Loucy (cell line): ENCODE measurements around the gene BRD1.

Source experiments
- H2AFZ ChIP-seq: fragments of 200-600 bp; sonication (generic); 2 replicates; pipeline ENCODE4 v1.6.0; 2016; ENCODE audit warnings: antibody characterized with exemption, mild to moderate bottlenecking, low read length, moderate library complexity
- H3F3A ChIP-seq: fragments of 200-600 bp; 2 replicates; pipeline ENCODE4 v1.6.0; 2016; ENCODE audit warnings: antibody characterized with exemption, low read depth, mild to moderate bottlenecking
- H3K27me3 ChIP-seq: fragments of 200-600 bp; sonication (generic); 2 replicates; pipeline ENCODE4 v1.6.1; 2014; ENCODE audit warnings: low read length, mild to moderate bottlenecking; ENCODE audit not compliant: insufficient read depth, poor library complexity, severe bottlenecking
- H3K36me3 ChIP-seq: fragments of 200-600 bp; sonication (generic); 2 replicates; pipeline ENCODE4 v1.6.1; 2016; ENCODE audit warnings: low read length; ENCODE audit not compliant: insufficient read depth
- H3K4me1 ChIP-seq: fragments of 200-600 bp; sonication (generic); 2 replicates; pipeline ENCODE4 v1.5.1; 2014; ENCODE audit warnings: low read length, mild to moderate bottlenecking; ENCODE audit not compliant: insufficient read depth, poor library complexity, severe bottlenecking
- H3K4me2 ChIP-seq: fragments of 200-600 bp; sonication (generic); 2 replicates; pipeline ENCODE4 v1.6.0; 2014; ENCODE audit warnings: antibody characterized with exemption, low read length, low read depth, mild to moderate bottlenecking; ENCODE audit not compliant: poor library complexity, severe bottlenecking
- H3K4me3 ChIP-seq: fragments of 200-600 bp; sonication (generic); 2 replicates; pipeline ENCODE4 v1.5.1; 2014; ENCODE audit warnings: low read length, mild to moderate bottlenecking, mixed read lengths; ENCODE audit not compliant: poor library complexity, severe bottlenecking
- H3K79me2 ChIP-seq: fragments of 200-600 bp; sonication (generic); 2 replicates; pipeline ENCODE4 v1.6.1; 2014; ENCODE audit warnings: low read length; ENCODE audit not compliant: insufficient read depth
- H3K9ac ChIP-seq: fragments of 200-600 bp; sonication (generic); 2 replicates; pipeline ENCODE4 v1.6.0; 2014; ENCODE audit warnings: mild to moderate bottlenecking, low read depth, low read length, moderate library complexity; ENCODE audit not compliant: poor library complexity, severe bottlenecking
- H3K9me2 ChIP-seq: fragments of 200-600 bp; sonication (generic); replicated peaks from 2 replicates; pipeline ENCODE4 v1.6.1; 2016; ENCODE audit warnings: low read depth, low read length, mixed read lengths
- H3K9me3 ChIP-seq: fragments of 200-600 bp; sonication (generic); 2 replicates; pipeline ENCODE4 v1.6.1; 2014; ENCODE audit warnings: mild to moderate bottlenecking, antibody characterized with exemption, low read length, low read depth; ENCODE audit not compliant: insufficient read depth
- H4K20me1 ChIP-seq: fragments of 200-600 bp; sonication (generic); 2 replicates; pipeline ENCODE4 v1.6.0; 2014; ENCODE audit warnings: antibody characterized with exemption, low read length, mild to moderate bottlenecking; ENCODE audit not compliant: insufficient read depth, poor library complexity, severe bottlenecking
- EZH2phosphoT487 ChIP-seq: fragments of 200-600 bp; IDR thresholded peaks from 2 replicates; pipeline ENCODE4 v1.6.1; 2018; ENCODE audit warnings: antibody characterized with exemption, mild to moderate bottlenecking, moderate library complexity, borderline replicate concordance
- TF ChIP-seq, protein P1 (sequence below): fragments of 200-600 bp; sonication (generic); conservative IDR thresholded peaks from 2 replicates; pipeline ENCODE4 v1.5.1; 2014; ENCODE audit warnings: mild to moderate bottlenecking, antibody characterized with exemption, low read length

The BRD1 gene

DNA sequence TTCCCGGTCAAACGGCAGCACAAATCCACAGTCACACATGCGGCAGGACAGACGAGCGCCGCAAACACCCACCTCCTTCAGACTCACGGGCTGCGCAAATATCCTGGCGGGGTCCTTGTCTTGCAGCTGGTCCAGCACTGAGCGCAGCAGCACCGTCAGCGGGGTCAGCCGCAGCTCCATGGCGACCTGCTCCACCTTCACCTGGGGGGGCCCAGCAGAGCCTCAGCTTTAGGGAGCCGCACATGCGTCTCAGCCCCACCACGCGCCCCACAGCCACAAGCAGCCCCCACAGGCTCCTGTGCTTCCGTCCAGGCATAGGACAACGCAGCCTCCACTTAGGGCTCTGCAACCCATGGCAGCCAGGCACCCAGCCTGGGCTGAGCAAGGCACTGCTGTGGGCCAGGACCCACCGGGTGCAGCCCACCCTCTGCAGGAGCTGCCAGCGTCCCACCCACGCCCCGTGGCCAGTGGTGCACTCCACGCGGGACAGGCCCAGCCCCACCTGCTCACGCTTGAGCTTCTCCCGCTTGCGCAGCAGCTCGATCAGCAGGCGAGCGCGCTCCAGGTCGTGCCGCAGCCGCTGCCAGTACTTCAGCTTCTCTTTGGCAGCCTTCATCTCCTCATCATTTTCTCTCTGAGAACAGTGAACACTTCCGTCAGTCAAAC lies 29.1 kb downstream of the BRD1 start:
- Histone ChIP-seq H3K4me2 (no peak overlapping the region), H3K4me1 (no peaks in the 10 kb centered on the region), H3K27me3 (no peaks in the 10 kb centered on the region), H3K9me3 (no peaks in the 10 kb centered on the region), H3K9me2 (no peaks in the 10 kb centered on the region), H3K79me2 (peaks cover 89% of the 10 kb centered on the region), H3K4me3 (no peak overlapping the region), H4K20me1 (peaks cover 81% of the 10 kb centered on the region), H2AFZ (no peak overlapping the region), H3F3A (no peaks in the 10 kb centered on the region), H3K36me3 (peaks cover 93% of the 10 kb centered on the region), H3K9ac (no peak overlapping the region)
- no peak for TF ChIP-seq EZH2phosphoT487
- TF ChIP-seq, protein P1, sequence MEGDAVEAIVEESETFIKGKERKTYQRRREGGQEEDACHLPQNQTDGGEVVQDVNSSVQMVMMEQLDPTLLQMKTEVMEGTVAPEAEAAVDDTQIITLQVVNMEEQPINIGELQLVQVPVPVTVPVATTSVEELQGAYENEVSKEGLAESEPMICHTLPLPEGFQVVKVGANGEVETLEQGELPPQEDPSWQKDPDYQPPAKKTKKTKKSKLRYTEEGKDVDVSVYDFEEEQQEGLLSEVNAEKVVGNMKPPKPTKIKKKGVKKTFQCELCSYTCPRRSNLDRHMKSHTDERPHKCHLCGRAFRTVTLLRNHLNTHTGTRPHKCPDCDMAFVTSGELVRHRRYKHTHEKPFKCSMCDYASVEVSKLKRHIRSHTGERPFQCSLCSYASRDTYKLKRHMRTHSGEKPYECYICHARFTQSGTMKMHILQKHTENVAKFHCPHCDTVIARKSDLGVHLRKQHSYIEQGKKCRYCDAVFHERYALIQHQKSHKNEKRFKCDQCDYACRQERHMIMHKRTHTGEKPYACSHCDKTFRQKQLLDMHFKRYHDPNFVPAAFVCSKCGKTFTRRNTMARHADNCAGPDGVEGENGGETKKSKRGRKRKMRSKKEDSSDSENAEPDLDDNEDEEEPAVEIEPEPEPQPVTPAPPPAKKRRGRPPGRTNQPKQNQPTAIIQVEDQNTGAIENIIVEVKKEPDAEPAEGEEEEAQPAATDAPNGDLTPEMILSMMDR = no peak

DNA sequence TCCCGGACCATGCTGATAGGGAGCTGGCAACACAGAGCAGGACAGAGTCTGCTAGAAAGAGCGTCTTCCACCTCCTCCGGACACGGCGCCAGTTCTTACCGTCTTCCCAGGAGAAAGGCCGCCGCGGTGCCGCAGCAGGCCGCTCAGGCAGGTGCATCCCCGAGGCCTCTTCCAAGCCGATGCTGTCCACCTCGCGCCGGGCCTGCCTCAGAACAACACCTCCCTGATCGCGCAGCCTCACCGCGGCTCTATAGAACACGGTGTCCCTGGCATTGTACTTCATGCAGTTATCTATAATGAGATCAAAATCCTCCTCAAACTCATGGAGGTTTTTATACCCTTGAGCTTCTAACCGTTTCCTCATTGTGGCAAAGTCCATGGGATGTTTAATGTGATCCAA lies 30.0 kb downstream of the BRD1 start:
- H3K4me1 ChIP-seq = no peaks in the 10 kb centered on the region
- no peaks in the 10 kb centered on the region for H3K9me3 ChIP-seq
- H3K4me3 ChIP-seq = no peak overlapping the region
- no peak overlapping the region for H3K9ac ChIP-seq
- TF ChIP-seq EZH2phosphoT487 = no peak
- TF ChIP-seq, protein P1 = no peak
- H3K4me2 ChIP-seq = no peak overlapping the region
- no peaks in the 10 kb centered on the region for H3F3A ChIP-seq
- H4K20me1 ChIP-seq = peaks cover 81% of the 10 kb centered on the region
- H3K36me3 ChIP-seq = peaks cover 93% of the 10 kb centered on the region
- peaks cover 88% of the 10 kb centered on the region for H3K79me2 ChIP-seq
- H3K27me3 ChIP-seq = no peaks in the 10 kb centered on the region
- H3K9me2 ChIP-seq = no peaks in the 10 kb centered on the region
- H2AFZ ChIP-seq = no peak overlapping the region

DNA sequence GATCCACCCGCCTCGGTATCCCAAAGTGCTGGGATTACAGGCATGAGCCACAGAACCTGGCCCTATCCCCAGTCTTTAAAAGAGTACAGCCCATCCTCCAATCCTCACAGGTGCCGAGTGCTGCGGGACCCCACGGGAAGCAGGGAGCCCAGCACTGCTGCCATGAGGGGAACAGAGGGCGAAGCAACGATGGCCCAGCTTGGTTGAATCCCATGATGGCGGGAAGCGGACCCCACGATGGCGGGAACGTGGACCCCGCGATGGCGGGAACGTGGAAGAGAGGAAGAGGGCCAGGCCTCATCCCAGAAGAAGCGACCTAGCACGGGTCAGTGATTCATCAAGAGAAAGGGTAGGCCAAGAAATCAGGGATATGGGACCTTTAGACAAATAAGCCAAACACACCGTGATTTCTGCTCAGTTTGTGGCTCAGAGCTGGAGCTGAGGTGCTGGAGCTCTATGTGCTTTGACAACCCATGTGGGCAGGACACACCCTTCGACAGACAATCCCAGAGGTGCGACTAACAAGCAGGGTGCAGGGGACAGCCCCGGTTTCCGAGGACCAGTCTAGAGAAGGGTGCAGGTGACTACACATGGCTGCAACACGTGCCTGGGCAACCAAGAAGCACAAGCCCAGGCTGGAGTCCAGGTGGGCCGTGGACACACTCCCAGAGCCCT lies 30.9 kb downstream of the BRD1 start:
- no peaks in the 10 kb centered on the region for H3F3A ChIP-seq
- H4K20me1 ChIP-seq = peaks cover 85% of the 10 kb centered on the region
- no peaks in the 10 kb centered on the region for H3K9me2 ChIP-seq
- H3K79me2 ChIP-seq = peaks cover 91% of the 10 kb centered on the region
- H3K9ac ChIP-seq = no peak overlapping the region
- no peak overlapping the region for H3K4me3 ChIP-seq
- no peak overlapping the region for H2AFZ ChIP-seq
- no peaks in the 10 kb centered on the region for H3K4me1 ChIP-seq
- no peaks in the 10 kb centered on the region for H3K27me3 ChIP-seq
- no peaks in the 10 kb centered on the region for H3K9me3 ChIP-seq
- H3K4me2 ChIP-seq = no peak overlapping the region
- TF ChIP-seq, protein P1 = no peak
- TF ChIP-seq EZH2phosphoT487 = no peak
- peaks cover 96% of the 10 kb centered on the region for H3K36me3 ChIP-seq
